ENCODE data around the gene LAIR2. TPM values are rescaled to one million over a fixed set of nuclear protein-coding genes. Genes with fewer than 3 reads are reported as not detected.

Gene LAIR2
- total and polyA plus RNA-seq, 2 of the 13 experiments (the other 11 are each of a cell fraction or from before 2014, with no cell fraction given) = 1.3 to 1.9 TPM

GRCh38 chr19:54464630-54465425 lies 37.8 kb upstream of the LAIR2 start (continued):
- TF ChIP-seq ZNF280B (CRISPR knock-in tag; IDR thresholded peaks at IDR 0.05; ENCODE audit: borderline replicate concordance) (no peak), MIER2 (CRISPR knock-in tag; IDR thresholded peaks at IDR 0.05) (no peak), SP1 (IDR thresholded peaks at IDR 0.05) (no peak), SP1 (CRISPR knock-in tag; IDR thresholded peaks at IDR 0.05) (peak; percentile 54; the same call in 1 of the 2 replicates), ZNF567 (CRISPR knock-in tag; IDR thresholded peaks at IDR 0.05; ENCODE audit: borderline replicate concordance) (no peak), ZNF839 (CRISPR knock-in tag; IDR thresholded peaks at IDR 0.05; ENCODE audit: borderline replicate concordance) (0 out of 2 replicates have a peak, but pooled peaks have one; percentile 75), FOXP1 (IDR thresholded peaks at IDR 0.05) (no peak), FOXP1 (CRISPR knock-in tag; IDR thresholded peaks at IDR 0.05) (no peak), ZBTB37 (CRISPR knock-in tag; IDR thresholded peaks at IDR 0.05) (no peak), ZBTB14 (CRISPR knock-in tag; IDR thresholded peaks at IDR 0.05) (no peak), TERF1 (CRISPR knock-in tag; IDR thresholded peaks at IDR 0.05) (no peak), ARNT (IDR thresholded peaks at IDR 0.05) (no peak), REPIN1 (CRISPR knock-in tag; IDR thresholded peaks at IDR 0.05; ENCODE audit: borderline replicate concordance, low read depth) (no peak), HHEX (CRISPR knock-in tag; IDR thresholded peaks at IDR 0.05) (no peak), GRHL1 (CRISPR knock-in tag; conservative IDR thresholded peaks at IDR 0.05) (no peak), PHB2 (IDR thresholded peaks at IDR 0.05; ENCODE audit: partially characterized antibody) (no peak), ZBTB2 (CRISPR knock-in tag; IDR thresholded peaks at IDR 0.05; ENCODE audit: low read depth) (0 out of 2 replicates have a peak, but pooled peaks have one; percentile 30), SP2 (CRISPR knock-in tag; IDR thresholded peaks at IDR 0.05) (no peak; the same call in 1 of the 2 replicates), TARDBP (CRISPR knock-in tag; IDR thresholded peaks at IDR 0.05) (0 out of 2 replicates have a peak, but pooled peaks have one; percentile 26), PHF8 (CRISPR knock-in tag; IDR thresholded peaks at IDR 0.05) (peak; percentile 71), AHR (CRISPR knock-in tag; IDR thresholded peaks at IDR 0.05) (peak; percentile 71; the same call in 1 of the 2 replicates)
